WTC11 (cell line): Measurements from ENCODE around the gene RYR3.
A peak's percentile ranks its signal among the peaks of the same experiment; 100 is the strongest.

ENCODE experiments used
- ATF1 ChIP-seq: sonication (generic); formaldehyde crosslinking; IDR thresholded peaks from 2 replicates; pipeline ENCODE4 v1.8.1; 2023; ENCODE audit warnings: mild to moderate bottlenecking, moderate library complexity, missing genetic modification reagents
- ESRRA ChIP-seq: sonication (generic); formaldehyde crosslinking; IDR thresholded peaks from 2 replicates; pipeline ENCODE4 v1.8.1; 2022; ENCODE audit warnings: mild to moderate bottlenecking, missing genetic modification reagents, borderline replicate concordance
- ETV6 ChIP-seq: sonication (generic); formaldehyde crosslinking; IDR thresholded peaks from 2 replicates; pipeline ENCODE4 v1.8.1; 2022; ENCODE audit warnings: mild to moderate bottlenecking, missing genetic modification reagents
- HMGA2 ChIP-seq: fragments of 250-450 bp; sonication (Bioruptor Pico); IDR thresholded peaks from 2 replicates; pipeline ENCODE4 v1.4.0; 2021; ENCODE audit warnings: mild to moderate bottlenecking, moderate library complexity
- IRF2 ChIP-seq: sonication (generic); formaldehyde crosslinking; IDR thresholded peaks from 2 replicates; pipeline ENCODE4 v1.8.0; 2022; ENCODE audit warnings: low read depth, missing genetic modification reagents, borderline replicate concordance
- TF ChIP-seq, protein P1 (sequence below): sonication (generic); formaldehyde crosslinking; IDR thresholded peaks from 2 replicates; pipeline ENCODE4 v1.8.1; 2023; ENCODE audit warnings: mild to moderate bottlenecking, missing genetic modification reagents, moderate library complexity
- TF ChIP-seq, protein P2 (sequence below): fragments of 200-600 bp; IDR thresholded peaks from 2 replicates; pipeline ENCODE4 v1.8.0; 2022; ENCODE audit warnings: antibody characterized with exemption
- TF ChIP-seq, protein P3 (sequence below): sonication (generic); formaldehyde crosslinking; IDR thresholded peaks from 2 replicates; pipeline ENCODE4 v1.8.0; 2022; ENCODE audit warnings: mild to moderate bottlenecking, missing genetic modification reagents

DNA sequence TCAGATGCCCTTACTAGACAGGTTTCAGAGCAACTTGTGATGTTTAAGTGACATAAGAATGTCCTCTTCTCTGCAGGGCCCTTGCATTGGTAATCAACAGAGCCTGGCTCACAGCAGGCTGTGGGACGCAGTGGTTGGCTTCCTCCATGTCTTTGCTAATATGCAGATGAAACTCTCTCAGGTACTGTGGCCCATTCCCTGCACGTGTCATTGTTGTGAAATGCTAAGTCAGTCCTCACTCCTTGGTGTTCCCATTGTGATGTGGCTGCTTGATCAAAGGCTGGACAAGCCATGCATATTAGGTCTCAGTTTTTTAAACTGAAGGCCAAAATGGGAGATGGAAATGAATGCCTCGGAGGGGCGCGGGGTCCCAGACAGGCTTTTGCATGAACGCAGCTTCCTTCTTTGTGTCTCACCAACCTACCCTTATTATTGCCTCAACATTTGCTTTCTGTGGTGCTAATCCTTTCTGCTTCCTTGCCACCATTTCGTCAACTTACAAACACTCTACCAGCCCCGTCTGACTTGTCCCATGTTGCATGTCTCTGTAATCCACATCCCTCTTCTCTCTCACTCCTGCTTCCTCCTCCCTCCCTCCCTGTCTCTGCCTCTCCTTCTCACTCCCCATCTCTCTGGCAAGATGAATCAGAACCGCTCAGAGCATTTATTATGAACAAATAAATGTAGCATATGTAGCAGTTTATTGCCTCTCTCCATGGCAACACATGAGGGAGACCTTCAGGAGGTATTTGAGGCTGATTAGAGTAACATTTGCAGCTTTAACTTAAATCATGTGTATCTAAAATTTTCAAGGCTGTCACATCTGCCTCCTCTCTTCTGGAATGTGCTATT lies 524.4 kb downstream of the RYR3 start:
- TF ChIP-seq ESRRA (CRISPR knock-in tag) = no peak
- TF ChIP-seq ATF1 (CRISPR knock-in tag) = no peak
- no peak for TF ChIP-seq ETV6 (CRISPR knock-in tag)
- TF ChIP-seq, protein P1, sequence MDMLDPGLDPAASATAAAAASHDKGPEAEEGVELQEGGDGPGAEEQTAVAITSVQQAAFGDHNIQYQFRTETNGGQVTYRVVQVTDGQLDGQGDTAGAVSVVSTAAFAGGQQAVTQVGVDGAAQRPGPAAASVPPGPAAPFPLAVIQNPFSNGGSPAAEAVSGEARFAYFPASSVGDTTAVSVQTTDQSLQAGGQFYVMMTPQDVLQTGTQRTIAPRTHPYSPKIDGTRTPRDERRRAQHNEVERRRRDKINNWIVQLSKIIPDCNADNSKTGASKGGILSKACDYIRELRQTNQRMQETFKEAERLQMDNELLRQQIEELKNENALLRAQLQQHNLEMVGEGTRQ (CRISPR knock-in tag) = no peak; the same call in 1 of the 2 replicates
- no peak for TF ChIP-seq IRF2 (CRISPR knock-in tag)
- TF ChIP-seq, protein P2, sequence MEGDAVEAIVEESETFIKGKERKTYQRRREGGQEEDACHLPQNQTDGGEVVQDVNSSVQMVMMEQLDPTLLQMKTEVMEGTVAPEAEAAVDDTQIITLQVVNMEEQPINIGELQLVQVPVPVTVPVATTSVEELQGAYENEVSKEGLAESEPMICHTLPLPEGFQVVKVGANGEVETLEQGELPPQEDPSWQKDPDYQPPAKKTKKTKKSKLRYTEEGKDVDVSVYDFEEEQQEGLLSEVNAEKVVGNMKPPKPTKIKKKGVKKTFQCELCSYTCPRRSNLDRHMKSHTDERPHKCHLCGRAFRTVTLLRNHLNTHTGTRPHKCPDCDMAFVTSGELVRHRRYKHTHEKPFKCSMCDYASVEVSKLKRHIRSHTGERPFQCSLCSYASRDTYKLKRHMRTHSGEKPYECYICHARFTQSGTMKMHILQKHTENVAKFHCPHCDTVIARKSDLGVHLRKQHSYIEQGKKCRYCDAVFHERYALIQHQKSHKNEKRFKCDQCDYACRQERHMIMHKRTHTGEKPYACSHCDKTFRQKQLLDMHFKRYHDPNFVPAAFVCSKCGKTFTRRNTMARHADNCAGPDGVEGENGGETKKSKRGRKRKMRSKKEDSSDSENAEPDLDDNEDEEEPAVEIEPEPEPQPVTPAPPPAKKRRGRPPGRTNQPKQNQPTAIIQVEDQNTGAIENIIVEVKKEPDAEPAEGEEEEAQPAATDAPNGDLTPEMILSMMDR = no peak
- no peak for TF ChIP-seq HMGA2 (CRISPR knock-in tag)
- TF ChIP-seq, protein P3, sequence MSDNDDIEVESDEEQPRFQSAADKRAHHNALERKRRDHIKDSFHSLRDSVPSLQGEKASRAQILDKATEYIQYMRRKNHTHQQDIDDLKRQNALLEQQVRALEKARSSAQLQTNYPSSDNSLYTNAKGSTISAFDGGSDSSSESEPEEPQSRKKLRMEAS (CRISPR knock-in tag) = peak; percentile 73; the same call in 1 of the 2 replicates
